ENCODE measurements around the gene MYRFL.
A peak's percentile ranks its signal among the peaks of the same experiment; 100 is the strongest.

The MYRFL gene

DNA sequence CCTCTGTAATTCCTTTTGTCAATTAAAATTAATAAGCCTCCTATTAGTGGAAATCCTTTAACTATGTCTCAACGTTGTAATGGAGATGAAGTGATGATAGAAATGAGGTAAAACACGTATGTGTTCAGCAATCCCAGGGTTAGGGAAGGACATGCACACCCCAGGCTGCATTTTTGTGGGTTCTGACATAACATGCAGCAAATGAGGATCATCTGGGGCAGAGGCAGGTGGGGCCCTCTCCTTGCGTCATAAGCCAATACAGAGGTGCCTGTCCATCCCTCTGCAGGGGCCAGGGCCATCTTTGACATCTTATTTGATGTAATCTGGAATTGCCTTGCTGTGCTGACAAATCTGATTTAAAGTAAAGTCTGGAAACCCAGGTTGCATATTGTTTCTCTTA lies 73.2 kb downstream of the MYRFL start:
- H3K36me3 ChIP-seq (ENCODE audit: insufficient read depth, low read length) = no peaks in the 10 kb centered on the region
- H3K4me2 ChIP-seq (ENCODE audit: low read depth, low read length, poor library complexity, severe bottlenecking) = no peak overlapping the region
- no peaks in the 10 kb centered on the region for H3K9me3 ChIP-seq (ENCODE audit: insufficient read depth, low read depth, low read length)
- no peaks in the 10 kb centered on the region for H3K79me2 ChIP-seq (ENCODE audit: insufficient read depth, low read length)
- H3K9ac ChIP-seq (ENCODE audit: low read depth, low read length, poor library complexity, severe bottlenecking) = no peak overlapping the region
- H3K27me3 ChIP-seq (ENCODE audit: insufficient read depth, low read length, poor library complexity, severe bottlenecking) = no peaks in the 10 kb centered on the region
- no peak overlapping the region for H2AFZ ChIP-seq (ENCODE audit: low read length)
- H3K4me3 ChIP-seq (ENCODE audit: low read length, poor library complexity, severe bottlenecking) = no peak overlapping the region
- no peaks in the 10 kb centered on the region for H4K20me1 ChIP-seq (ENCODE audit: insufficient read depth, low read length, poor library complexity, severe bottlenecking)
- no peaks in the 10 kb centered on the region for H3F3A ChIP-seq (ENCODE audit: low read depth)
- H3K9me2 ChIP-seq (replicated peaks; ENCODE audit: low read depth, low read length) = no peaks in the 10 kb centered on the region
- H3K4me1 ChIP-seq (ENCODE audit: insufficient read depth, low read length, poor library complexity, severe bottlenecking) = peaks cover 25% of the 10 kb centered on the region
- TF ChIP-seq, protein P1, sequence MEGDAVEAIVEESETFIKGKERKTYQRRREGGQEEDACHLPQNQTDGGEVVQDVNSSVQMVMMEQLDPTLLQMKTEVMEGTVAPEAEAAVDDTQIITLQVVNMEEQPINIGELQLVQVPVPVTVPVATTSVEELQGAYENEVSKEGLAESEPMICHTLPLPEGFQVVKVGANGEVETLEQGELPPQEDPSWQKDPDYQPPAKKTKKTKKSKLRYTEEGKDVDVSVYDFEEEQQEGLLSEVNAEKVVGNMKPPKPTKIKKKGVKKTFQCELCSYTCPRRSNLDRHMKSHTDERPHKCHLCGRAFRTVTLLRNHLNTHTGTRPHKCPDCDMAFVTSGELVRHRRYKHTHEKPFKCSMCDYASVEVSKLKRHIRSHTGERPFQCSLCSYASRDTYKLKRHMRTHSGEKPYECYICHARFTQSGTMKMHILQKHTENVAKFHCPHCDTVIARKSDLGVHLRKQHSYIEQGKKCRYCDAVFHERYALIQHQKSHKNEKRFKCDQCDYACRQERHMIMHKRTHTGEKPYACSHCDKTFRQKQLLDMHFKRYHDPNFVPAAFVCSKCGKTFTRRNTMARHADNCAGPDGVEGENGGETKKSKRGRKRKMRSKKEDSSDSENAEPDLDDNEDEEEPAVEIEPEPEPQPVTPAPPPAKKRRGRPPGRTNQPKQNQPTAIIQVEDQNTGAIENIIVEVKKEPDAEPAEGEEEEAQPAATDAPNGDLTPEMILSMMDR (conservative IDR thresholded peaks at IDR 0.05; ENCODE audit: low read length) = no peak
- no peak for TF ChIP-seq EZH2phosphoT487 (IDR thresholded peaks at IDR 0.05; ENCODE audit: borderline replicate concordance)

DNA sequence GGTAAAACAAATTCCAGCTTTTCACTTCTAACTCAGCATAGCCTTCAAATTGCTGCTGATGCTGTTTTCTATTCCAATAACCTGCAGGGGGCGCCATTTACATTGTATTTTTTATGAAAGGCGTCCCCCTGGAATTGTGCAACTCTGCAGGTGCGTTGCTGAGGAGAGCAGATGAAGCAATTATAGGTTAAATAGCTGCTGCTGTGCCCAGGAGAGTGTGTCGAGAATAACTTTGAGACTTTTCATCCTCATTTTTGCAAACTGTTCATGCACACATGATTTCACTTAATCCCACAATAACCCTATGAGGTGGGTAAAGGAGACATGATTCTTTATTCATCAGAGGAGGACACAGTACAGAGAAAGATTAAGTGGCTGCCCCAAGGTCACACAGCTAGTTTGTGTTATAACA lies 75.7 kb downstream of the MYRFL start:
- Histone ChIP-seq H3K36me3 (ENCODE audit: insufficient read depth, low read length) (no peaks in the 10 kb centered on the region), H4K20me1 (ENCODE audit: insufficient read depth, low read length, poor library complexity, severe bottlenecking) (no peaks in the 10 kb centered on the region), H3K4me2 (ENCODE audit: low read depth, low read length, poor library complexity, severe bottlenecking) (peak overlapping the region; percentile 6), H3K4me1 (ENCODE audit: insufficient read depth, low read length, poor library complexity, severe bottlenecking) (peaks cover 12% of the 10 kb centered on the region), H3F3A (ENCODE audit: low read depth) (no peaks in the 10 kb centered on the region), H3K4me3 (ENCODE audit: low read length, poor library complexity, severe bottlenecking) (no peak overlapping the region), H3K9ac (ENCODE audit: low read depth, low read length, poor library complexity, severe bottlenecking) (no peak overlapping the region), H3K79me2 (ENCODE audit: insufficient read depth, low read length) (no peaks in the 10 kb centered on the region), H2AFZ (ENCODE audit: low read length) (peak overlapping the region; percentile 57; the same call in 1 of the 2 replicates), H3K9me3 (ENCODE audit: insufficient read depth, low read depth, low read length) (no peaks in the 10 kb centered on the region), H3K27me3 (ENCODE audit: insufficient read depth, low read length, poor library complexity, severe bottlenecking) (no peaks in the 10 kb centered on the region), H3K9me2 (replicated peaks; ENCODE audit: low read depth, low read length) (no peaks in the 10 kb centered on the region)
- no peak for TF ChIP-seq EZH2phosphoT487 (IDR thresholded peaks at IDR 0.05; ENCODE audit: borderline replicate concordance)
- TF ChIP-seq, protein P1 (conservative IDR thresholded peaks at IDR 0.05; ENCODE audit: low read length) = peak; percentile 93

DNA sequence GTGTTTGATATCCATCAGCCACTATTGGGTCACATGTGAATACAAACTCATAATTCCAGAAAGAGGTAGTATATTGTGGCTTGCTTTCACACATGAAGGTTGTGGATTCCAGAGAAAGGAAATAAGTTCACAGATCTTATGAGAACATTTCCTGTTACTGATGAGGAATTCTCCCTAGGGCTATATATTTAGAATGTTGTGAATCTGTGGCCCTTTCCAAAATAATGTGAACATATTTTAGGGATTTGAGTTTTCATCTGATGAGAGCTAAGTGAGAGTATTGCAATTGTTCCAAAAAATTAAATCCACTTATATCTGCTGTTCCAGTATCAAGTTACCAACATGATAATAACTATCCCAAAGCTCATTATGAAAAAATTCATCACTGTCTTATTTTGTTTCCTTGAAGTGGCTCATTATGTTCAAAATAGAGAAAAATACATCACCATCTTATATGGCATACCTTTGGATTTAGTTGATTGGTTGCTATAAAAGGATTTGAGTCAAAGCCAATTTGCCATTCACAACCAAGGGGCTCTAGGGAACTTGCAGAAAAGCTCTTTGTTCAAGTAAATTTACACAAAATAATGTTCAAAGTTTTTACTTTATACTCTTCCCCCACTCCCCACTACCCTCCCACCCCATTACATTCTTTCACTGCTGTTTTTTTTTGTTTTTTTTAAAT lies 76.3 kb downstream of the MYRFL start:
- Histone ChIP-seq H3K36me3 (ENCODE audit: insufficient read depth, low read length) (no peaks in the 10 kb centered on the region), H4K20me1 (ENCODE audit: insufficient read depth, low read length, poor library complexity, severe bottlenecking) (no peaks in the 10 kb centered on the region), H3K4me3 (ENCODE audit: low read length, poor library complexity, severe bottlenecking) (no peak overlapping the region), H3K9ac (ENCODE audit: low read depth, low read length, poor library complexity, severe bottlenecking) (no peak overlapping the region), H3K4me1 (ENCODE audit: insufficient read depth, low read length, poor library complexity, severe bottlenecking) (peaks cover 6% of the 10 kb centered on the region), H3K9me2 (replicated peaks; ENCODE audit: low read depth, low read length) (no peaks in the 10 kb centered on the region), H2AFZ (ENCODE audit: low read length) (no peak overlapping the region), H3K27me3 (ENCODE audit: insufficient read depth, low read length, poor library complexity, severe bottlenecking) (no peaks in the 10 kb centered on the region), H3K9me3 (ENCODE audit: insufficient read depth, low read depth, low read length) (no peaks in the 10 kb centered on the region), H3F3A (ENCODE audit: low read depth) (no peaks in the 10 kb centered on the region), H3K4me2 (ENCODE audit: low read depth, low read length, poor library complexity, severe bottlenecking) (peak overlapping the region; percentile 6), H3K79me2 (ENCODE audit: insufficient read depth, low read length) (no peaks in the 10 kb centered on the region)
- TF ChIP-seq EZH2phosphoT487 (IDR thresholded peaks at IDR 0.05; ENCODE audit: borderline replicate concordance) = no peak
- TF ChIP-seq, protein P1 (conservative IDR thresholded peaks at IDR 0.05; ENCODE audit: low read length) = no peak
